ENCODE results near the gene RXRA. TPM values are rescaled to one million over a fixed set of nuclear protein-coding genes. Genes with fewer than 3 reads are reported as not detected.

The RXRA gene
- total RNA-seq, 1 donor from 2014 or later: 33.4 TPM

DNA sequence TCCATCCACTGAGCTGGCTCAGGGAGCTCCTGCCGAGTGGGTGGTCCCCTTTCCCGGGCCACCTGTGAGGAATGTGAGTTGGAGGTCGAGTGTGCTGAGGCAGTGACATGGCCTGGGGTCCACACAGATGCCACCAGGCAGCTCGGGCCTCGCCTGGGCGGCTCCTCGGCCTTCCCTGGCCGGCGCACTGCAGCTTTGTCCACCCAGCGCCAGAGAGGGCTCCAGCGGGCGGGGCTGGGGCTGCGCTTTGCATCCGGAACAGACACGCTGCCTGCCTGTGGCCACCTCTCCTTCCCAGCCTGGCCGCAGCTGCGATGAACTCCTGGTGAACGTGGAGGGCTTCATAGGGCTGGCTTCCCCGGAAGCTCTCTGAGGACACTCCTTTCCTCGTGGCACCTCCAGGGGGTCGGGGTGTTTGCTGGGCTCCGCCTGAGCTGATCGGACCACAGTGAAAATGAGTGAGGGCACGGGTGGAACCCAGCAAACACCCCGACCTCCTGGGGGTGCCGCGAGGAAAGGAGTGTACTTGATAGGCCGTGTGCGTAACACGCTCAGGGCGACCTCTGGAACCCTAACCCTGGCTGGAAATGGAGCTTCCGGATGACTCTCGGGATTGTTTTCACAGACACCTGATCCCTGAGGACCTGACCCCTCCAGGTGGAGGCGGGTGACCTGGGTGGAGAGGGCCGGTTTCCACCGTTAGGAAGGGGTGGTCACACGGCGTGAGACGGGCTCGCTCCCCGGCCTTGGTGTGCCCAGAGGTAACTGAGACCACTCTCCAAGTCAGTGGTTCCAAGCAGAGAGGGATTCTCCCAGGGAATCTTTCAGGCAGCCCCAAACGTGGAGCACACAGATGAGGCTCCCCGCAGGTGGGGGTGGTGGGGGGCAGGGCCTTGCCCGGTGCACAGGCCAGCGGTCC, 31.8 kb upstream of the RXRA start:
- Histone ChIP-seq H3K27ac (ENCODE audit: low read depth, low read length) (no peak overlapping the region), H3K4me1 (ENCODE audit: insufficient read depth, low read length) (peaks cover 6% of the 10 kb centered on the region), H3K36me3 (ENCODE audit: insufficient read depth, low read length) (no peaks in the 10 kb centered on the region), H3K9ac (ENCODE audit: low read length) (no peak overlapping the region), H2AFZ (ENCODE audit: low read depth, low read length) (peak overlapping the region; percentile 66), H3K9me3 (ENCODE audit: insufficient read depth, low read depth, low read length) (no peaks in the 10 kb centered on the region), H3K4me3 (ENCODE audit: insufficient read depth, low read depth, low read length) (no peak overlapping the region), H4K20me1 (ENCODE audit: insufficient read depth, low read length) (no peaks in the 10 kb centered on the region), H3K27me3 (ENCODE audit: insufficient read depth, low read length) (peaks cover 23% of the 10 kb centered on the region), H3K4me2 (ENCODE audit: low read length) (peak overlapping the region; percentile 53), H3K79me2 (ENCODE audit: insufficient read depth, low read length) (no peaks in the 10 kb centered on the region)
- no peak for DNase-seq (ENCODE audit: low read depth)
- H3K4me1 Mint-ChIP-seq (ENCODE audit: low read depth, unreplicated experiment): no peaks in the 10 kb centered on the region
- H3K27ac Mint-ChIP-seq (ENCODE audit: unreplicated experiment): no peak overlapping the region
- TF ChIP-seq, protein P1, sequence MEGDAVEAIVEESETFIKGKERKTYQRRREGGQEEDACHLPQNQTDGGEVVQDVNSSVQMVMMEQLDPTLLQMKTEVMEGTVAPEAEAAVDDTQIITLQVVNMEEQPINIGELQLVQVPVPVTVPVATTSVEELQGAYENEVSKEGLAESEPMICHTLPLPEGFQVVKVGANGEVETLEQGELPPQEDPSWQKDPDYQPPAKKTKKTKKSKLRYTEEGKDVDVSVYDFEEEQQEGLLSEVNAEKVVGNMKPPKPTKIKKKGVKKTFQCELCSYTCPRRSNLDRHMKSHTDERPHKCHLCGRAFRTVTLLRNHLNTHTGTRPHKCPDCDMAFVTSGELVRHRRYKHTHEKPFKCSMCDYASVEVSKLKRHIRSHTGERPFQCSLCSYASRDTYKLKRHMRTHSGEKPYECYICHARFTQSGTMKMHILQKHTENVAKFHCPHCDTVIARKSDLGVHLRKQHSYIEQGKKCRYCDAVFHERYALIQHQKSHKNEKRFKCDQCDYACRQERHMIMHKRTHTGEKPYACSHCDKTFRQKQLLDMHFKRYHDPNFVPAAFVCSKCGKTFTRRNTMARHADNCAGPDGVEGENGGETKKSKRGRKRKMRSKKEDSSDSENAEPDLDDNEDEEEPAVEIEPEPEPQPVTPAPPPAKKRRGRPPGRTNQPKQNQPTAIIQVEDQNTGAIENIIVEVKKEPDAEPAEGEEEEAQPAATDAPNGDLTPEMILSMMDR (IDR thresholded peaks at IDR 0.05; ENCODE audit: insufficient read depth, low read depth, low read length): no peak
- no peak for TF ChIP-seq EZH2 (IDR thresholded peaks at IDR 0.05; ENCODE audit: insufficient read depth, low read length)
- H3K27me3 Mint-ChIP-seq (ENCODE audit: low read depth, unreplicated experiment): peaks cover 36% of the 10 kb centered on the region
- FAIRE-seq: no peak
- peaks cover 10% of the 10 kb centered on the region for H3K9me3 Mint-ChIP-seq (ENCODE audit: unreplicated experiment)
- H3K36me3 Mint-ChIP-seq (ENCODE audit: low read depth, unreplicated experiment): no peaks in the 10 kb centered on the region
- no peak overlapping the region for H3K4me3 Mint-ChIP-seq (ENCODE audit: unreplicated experiment)

DNA sequence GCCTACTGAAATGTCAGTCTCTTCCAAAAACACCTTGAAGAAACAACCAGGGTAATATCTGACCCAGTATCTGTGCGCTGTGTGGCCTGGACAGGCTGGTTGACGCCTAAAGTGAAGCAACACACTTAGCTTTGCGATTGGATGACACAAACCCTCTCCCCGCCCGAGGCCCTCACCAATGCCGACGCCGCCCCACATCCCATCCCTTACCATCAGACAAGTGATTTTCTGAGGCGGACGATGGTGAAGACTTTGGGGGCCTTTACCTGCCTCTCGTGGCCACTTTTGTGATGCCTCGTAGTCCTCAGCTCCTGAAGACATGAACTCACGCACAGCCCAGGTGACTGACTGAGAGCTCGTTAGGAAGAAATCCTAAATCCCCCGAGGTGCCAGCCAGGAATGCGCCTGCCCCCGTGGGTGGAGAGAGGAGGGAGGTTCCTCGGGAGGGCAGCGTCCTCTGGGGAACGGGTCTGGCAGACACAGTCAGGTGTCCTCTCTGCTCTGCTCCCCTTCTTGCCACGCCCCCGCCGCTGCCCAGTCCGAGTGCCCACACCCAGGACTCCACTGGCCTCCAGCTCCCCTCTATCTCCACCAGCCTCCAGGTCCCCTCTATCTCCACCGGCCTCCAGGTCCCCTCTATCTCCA, 31.0 kb upstream of the RXRA start:
- FAIRE-seq: no peak
- peaks cover 10% of the 10 kb centered on the region for H3K9me3 Mint-ChIP-seq (ENCODE audit: unreplicated experiment)
- Histone ChIP-seq H4K20me1 (ENCODE audit: insufficient read depth, low read length) (no peaks in the 10 kb centered on the region), H3K9ac (ENCODE audit: low read length) (no peak overlapping the region), H3K27ac (ENCODE audit: low read depth, low read length) (no peak overlapping the region), H3K4me1 (ENCODE audit: insufficient read depth, low read length) (peaks cover 6% of the 10 kb centered on the region), H3K79me2 (ENCODE audit: insufficient read depth, low read length) (no peaks in the 10 kb centered on the region), H3K4me2 (ENCODE audit: low read length) (no peak overlapping the region), H2AFZ (ENCODE audit: low read depth, low read length) (no peak overlapping the region), H3K36me3 (ENCODE audit: insufficient read depth, low read length) (no peaks in the 10 kb centered on the region), H3K9me3 (ENCODE audit: insufficient read depth, low read depth, low read length) (no peaks in the 10 kb centered on the region), H3K4me3 (ENCODE audit: insufficient read depth, low read depth, low read length) (no peak overlapping the region), H3K27me3 (ENCODE audit: insufficient read depth, low read length) (peaks cover 29% of the 10 kb centered on the region)
- no peaks in the 10 kb centered on the region for H3K36me3 Mint-ChIP-seq (ENCODE audit: low read depth, unreplicated experiment)
- TF ChIP-seq, protein P1 (IDR thresholded peaks at IDR 0.05; ENCODE audit: insufficient read depth, low read depth, low read length): no peak
- no peak for TF ChIP-seq EZH2 (IDR thresholded peaks at IDR 0.05; ENCODE audit: insufficient read depth, low read length)
- DNase-seq (ENCODE audit: low read depth): no peak
- no peaks in the 10 kb centered on the region for H3K4me1 Mint-ChIP-seq (ENCODE audit: low read depth, unreplicated experiment)
- no peak overlapping the region for H3K4me3 Mint-ChIP-seq (ENCODE audit: unreplicated experiment)
- H3K27me3 Mint-ChIP-seq (ENCODE audit: low read depth, unreplicated experiment): peaks cover 38% of the 10 kb centered on the region
- H3K27ac Mint-ChIP-seq (ENCODE audit: unreplicated experiment): no peak overlapping the region

All from astrocyte (in vitro differentiated cells and primary cell).